Vagina (tissue), 2 donors: ENCODE data around the gene CD300H.
"Not testable (repeated sequence)": the region's sequence is repeated elsewhere in the genome, so short reads cannot be mapped to it uniquely, and the experiment has no call there.

Experiments used
- POLR2AphosphoS5 ChIP-seq, 2 donors: sonication (generic); formaldehyde crosslinking; IDR thresholded peaks; one replicate each; pipeline ENCODE4 v1.9.0; 2017; ENCODE audit warnings: antibody characterized with exemption in 2 of 2, mild to moderate bottlenecking in 2 of 2, low read depth in 1 of 2; ENCODE audit not compliant: insufficient read depth in 1 of 2
- TF ChIP-seq, protein P1 (sequence below), 3 experiments: fragments of 450-650 bp in 2 of 3; fragments of 200-600 bp in 1 of 3; sonication (generic) in 1 of 3; IDR thresholded peaks; one replicate each; pipeline ENCODE4 v1.5.1; 2017 to 2019; ENCODE audit warnings: antibody characterized with exemption in 3 of 3, mild to moderate bottlenecking in 2 of 3, moderate library complexity in 2 of 3

DNA sequence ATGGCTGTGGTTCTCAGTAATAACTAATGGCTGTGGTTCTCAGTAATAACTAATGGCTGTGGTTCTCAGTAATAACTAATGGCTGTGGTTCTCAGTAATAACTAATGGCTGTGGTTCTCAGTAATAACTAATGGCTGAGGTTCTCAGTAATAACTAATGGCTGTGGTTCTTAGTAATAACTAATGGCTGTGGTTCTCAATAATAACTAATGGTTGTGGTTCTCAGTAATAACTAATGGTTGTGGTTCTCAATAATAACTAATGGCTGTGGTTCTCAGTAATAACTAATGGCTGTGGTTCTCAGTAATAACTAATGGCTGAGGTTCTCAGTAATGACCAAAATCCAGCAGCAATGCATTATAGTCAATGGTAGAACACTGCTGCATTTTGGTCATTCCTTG is 6.3 kb upstream of the CD300H start:
- TF ChIP-seq POLR2AphosphoS5 (IDR thresholded peaks at IDR 0.05; ENCODE audit: insufficient read depth in 1 of 2, low read depth in 1 of 2) = not testable (repeated sequence)
- TF ChIP-seq, protein P1, sequence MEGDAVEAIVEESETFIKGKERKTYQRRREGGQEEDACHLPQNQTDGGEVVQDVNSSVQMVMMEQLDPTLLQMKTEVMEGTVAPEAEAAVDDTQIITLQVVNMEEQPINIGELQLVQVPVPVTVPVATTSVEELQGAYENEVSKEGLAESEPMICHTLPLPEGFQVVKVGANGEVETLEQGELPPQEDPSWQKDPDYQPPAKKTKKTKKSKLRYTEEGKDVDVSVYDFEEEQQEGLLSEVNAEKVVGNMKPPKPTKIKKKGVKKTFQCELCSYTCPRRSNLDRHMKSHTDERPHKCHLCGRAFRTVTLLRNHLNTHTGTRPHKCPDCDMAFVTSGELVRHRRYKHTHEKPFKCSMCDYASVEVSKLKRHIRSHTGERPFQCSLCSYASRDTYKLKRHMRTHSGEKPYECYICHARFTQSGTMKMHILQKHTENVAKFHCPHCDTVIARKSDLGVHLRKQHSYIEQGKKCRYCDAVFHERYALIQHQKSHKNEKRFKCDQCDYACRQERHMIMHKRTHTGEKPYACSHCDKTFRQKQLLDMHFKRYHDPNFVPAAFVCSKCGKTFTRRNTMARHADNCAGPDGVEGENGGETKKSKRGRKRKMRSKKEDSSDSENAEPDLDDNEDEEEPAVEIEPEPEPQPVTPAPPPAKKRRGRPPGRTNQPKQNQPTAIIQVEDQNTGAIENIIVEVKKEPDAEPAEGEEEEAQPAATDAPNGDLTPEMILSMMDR (IDR thresholded peaks at IDR 0.05) = not testable (repeated sequence)
